GM12878 (cell line): Measurements from ENCODE around the gene DNAJC5. TPM values are rescaled to one million over a fixed set of nuclear protein-coding genes. Genes with fewer than 3 reads are reported as not detected.

Source experiments
- ATAC-seq: fragments of 200-7000 bp; cut with Tn5 transposase; 3 replicates; pipeline ENCODE4 v1.9.1; 2020; ENCODE audit warnings: mild to moderate bottlenecking, moderate library complexity
- BruUV-seq: library from RNA; stranded (reverse); fragments of 400-500 nt; replicated peaks from 2 replicates; lab custom pipeline; 2021; lab: Mats Ljungman, UMichigan
- CTCF ChIA-PET: fragments of 300-600 bp; sonication (Branson Sonifier 250); formaldehyde crosslinking; extraction: SDS; loops from one replicate; lab custom pipeline; 2021; ENCODE audit warnings: inconsistent platforms; lab: Yijun Ruan, JAX
- POLR2A ChIA-PET: fragments of 350-600 bp; formaldehyde crosslinking; extraction: SDS; loops from one replicate; lab custom pipeline; 2021; ENCODE audit warnings: inconsistent platforms; lab: Charles Lee
- RAD21 ChIA-PET: fragments of 300-600 bp; sonication (Branson Sonifier 250); formaldehyde crosslinking; loops from one replicate; lab custom pipeline; 2023; ENCODE audit warnings: antibody characterized with exemption; ENCODE audit not compliant: unreplicated experiment; lab: Charles Lee
- SMC1A ChIA-PET: fragments of 300-600 bp; sonication (Branson Sonifier 250); formaldehyde crosslinking; loops from one replicate; lab custom pipeline; 2023; ENCODE audit not compliant: unreplicated experiment, uncharacterized antibody; lab: Charles Lee
- DNase-seq: peaks from one replicate; pipeline ENCODE4 v3.0.0-alpha.2; 2011; ENCODE audit warnings: low read depth, low spot score
- FAIRE-seq: peaks from 3 replicates; lab custom pipeline; 2011; peaks lifted over from hg19 to GRCh38; lab: Jason Lieb, UNC
- H2AFZ ChIP-seq: 2 replicates; pipeline ENCODE4 v1.6.0; 2011; ENCODE audit warnings: low read depth, low read length, control low read depth; ENCODE audit not compliant: control insufficient read depth
- H3K27ac ChIP-seq: 2 replicates; pipeline ENCODE4 v1.5.1; 2011; ENCODE audit warnings: control low read depth; ENCODE audit not compliant: control insufficient read depth, insufficient read depth
- H3K27me3 ChIP-seq, 2 experiments: replicated peaks in 1 of 2; 2 replicates each; pipeline versions ENCODE4 v1.6.0 to v1.6.1; 2011; ENCODE audit warnings: low read length in 1 of 2; ENCODE audit not compliant: control insufficient read depth in 2 of 2, insufficient read depth in 2 of 2
- H3K36me3 ChIP-seq, 2 experiments: 2 replicates each; pipeline ENCODE4 v1.5.1; 2011; ENCODE audit warnings: low read length in 1 of 2; ENCODE audit not compliant: control insufficient read depth in 2 of 2, insufficient read depth in 2 of 2
- H3K4me1 ChIP-seq: 2 replicates; pipeline ENCODE4 v1.6.1; 2011; ENCODE audit warnings: mild to moderate bottlenecking, low read length, moderate library complexity, mixed read lengths; ENCODE audit not compliant: control insufficient read depth, insufficient read depth
- H3K4me2 ChIP-seq: 2 replicates; pipeline ENCODE4 v1.6.0; 2011; ENCODE audit warnings: control low read depth; ENCODE audit not compliant: control insufficient read depth, insufficient read depth
- H3K4me3 ChIP-seq: fragments of 200-600 bp; sonication (generic); 2 replicates; pipeline ENCODE4 v1.5.1; 2016
- H3K79me2 ChIP-seq: 2 replicates; pipeline ENCODE4 v1.6.0; 2011; ENCODE audit warnings: low read length; ENCODE audit not compliant: control insufficient read depth, insufficient read depth
- H3K9ac ChIP-seq: 2 replicates; pipeline ENCODE4 v1.8.0; 2011; ENCODE audit warnings: low read length, control low read depth, mixed read lengths; ENCODE audit not compliant: control insufficient read depth, insufficient read depth
- H3K9me3 ChIP-seq: replicated peaks from 3 replicates; pipeline ENCODE4 v1.5.1; 2011; ENCODE audit warnings: mild to moderate bottlenecking, low read length; ENCODE audit not compliant: control insufficient read depth, insufficient read depth
- H4K20me1 ChIP-seq: 2 replicates; pipeline ENCODE4 v1.6.0; 2011; ENCODE audit not compliant: control insufficient read depth, insufficient read depth
- ASH2L ChIP-seq: fragments of 300-600, 200-600 bp; sonication (generic); IDR thresholded peaks from 2 replicates; pipeline ENCODE4 v1.6.1; 2017; ENCODE audit warnings: low read depth, mild to moderate bottlenecking, borderline replicate concordance
- BCL11A ChIP-seq: IDR thresholded peaks from 2 replicates; pipeline ENCODE4 v1.6.1; 2011; ENCODE audit warnings: low read depth, low read length
- CREB1 ChIP-seq: IDR thresholded peaks from 2 replicates; pipeline ENCODE4 v1.6.1; 2012; ENCODE audit warnings: low read depth, mild to moderate bottlenecking, inconsistent platforms
- EED ChIP-seq: sonication (generic); IDR thresholded peaks from 2 replicates; pipeline ENCODE4 v1.6.1; 2016; ENCODE audit warnings: antibody characterized with exemption, low read depth
- FOS ChIP-seq: IDR thresholded peaks from 3 replicates; pipeline ENCODE4 v1.6.1; 2011; ENCODE audit warnings: borderline replicate concordance; ENCODE audit not compliant: insufficient read length; ENCODE audit errors: extremely low read depth
- FOXM1 ChIP-seq: IDR thresholded peaks from 2 replicates; pipeline ENCODE4 v1.6.1; 2012; ENCODE audit warnings: low read depth, mild to moderate bottlenecking, inconsistent platforms, low read length, moderate library complexity
- JUND ChIP-seq: IDR thresholded peaks from 2 replicates; pipeline ENCODE4 v1.6.1; 2012; ENCODE audit warnings: low read depth, mild to moderate bottlenecking, low read length, improper control_type of control experiment, moderate library complexity
- MLLT1 ChIP-seq: fragments of 450-650 bp; IDR thresholded peaks from 2 replicates; pipeline ENCODE4 v1.6.1; 2016; ENCODE audit warnings: mild to moderate bottlenecking
- MYC ChIP-seq: IDR thresholded peaks from 2 replicates; pipeline ENCODE4 v1.6.1; 2011; ENCODE audit warnings: mild to moderate bottlenecking, low read length, moderate library complexity, inconsistent platforms; ENCODE audit not compliant: insufficient read depth, insufficient replicate concordance, insufficient read length, severe bottlenecking
- NFXL1 ChIP-seq: fragments of 450-650 bp; IDR thresholded peaks from 2 replicates; pipeline ENCODE4 v1.6.1; 2017; ENCODE audit warnings: antibody characterized with exemption, mild to moderate bottlenecking, borderline replicate concordance
- SMARCA5 ChIP-seq: fragments of 450-650 bp; IDR thresholded peaks from 2 replicates; pipeline ENCODE4 v1.6.1; 2017; ENCODE audit warnings: mild to moderate bottlenecking
- SMC3 ChIP-seq: IDR thresholded peaks from 2 replicates; pipeline ENCODE4 v1.6.1; 2011; ENCODE audit warnings: low read length, improper control_type of control experiment, borderline replicate concordance
- SREBF2 ChIP-seq: IDR thresholded peaks from 2 replicates; pipeline ENCODE4 v1.6.1; 2012; ENCODE audit warnings: mild to moderate bottlenecking, low read length
- SUZ12 ChIP-seq: fragments of 200-600 bp; sonication (generic); IDR thresholded peaks from one replicate; pipeline ENCODE4 v1.6.1; 2018; ENCODE audit warnings: antibody characterized with exemption, mild to moderate bottlenecking; ENCODE audit not compliant: unreplicated experiment
- TCF7 ChIP-seq: IDR thresholded peaks from 2 replicates; pipeline ENCODE4 v1.6.1; 2014; ENCODE audit warnings: antibody characterized with exemption, borderline replicate concordance
- WRNIP1 ChIP-seq: IDR thresholded peaks from 2 replicates; pipeline ENCODE4 v1.6.1; 2011; ENCODE audit warnings: low read depth, low read length, improper control_type of control experiment, borderline replicate concordance
- YBX1 ChIP-seq: fragments of 450-650 bp; IDR thresholded peaks from 2 replicates; pipeline ENCODE4 v1.6.1; 2016; ENCODE audit warnings: antibody characterized with exemption
- WGBS: methylation state at CpG from one replicate; pipeline ENCODE4 v1.1.6; 2016; ENCODE audit warnings: low lambda C conversion rate; ENCODE audit not compliant: insufficient replicate concordance, insufficient coverage; ENCODE audit errors: missing lambda C conversion rate; 5-methylcytosine and 5-hydroxymethylcytosine counted together
- in situ Hi-C: fragments of 300-500 bp; cut with MboI; formaldehyde crosslinking; loops from 9 replicates; pipeline ENCODE4 v1.14.3; 2018; ENCODE audit warnings: mixed read lengths
- intact Hi-C: fragments of 100-400 bp; cut with micrococcal nuclease; formaldehyde crosslinking; loops from one replicate; pipeline ENCODE4 v1.14.2; 2022; ENCODE audit not compliant: unreplicated experiment
- polyA plus RNA-seq, 11 experiments: library from polyadenylated mRNA; depleted of rRNA in 4 of 11; unstranded in 6 of 11; stranded (reverse) in 5 of 11; fragments of >200 nt; fragmentation: Nextera tagmentation in 4 of 11; fragmentation: Illumina TruSeq in 1 of 11; extraction: Ambion mirVana in 4 of 11; extraction: Trizol in 1 of 11; gene quantifications; 1 replicate in 1 of 11; 2 replicates in 10 of 11; pipeline versions ENCODE4 v1.2.1 to v1.2.3, GENCODE V29; 2011 to 2016; ENCODE audit warnings: inconsistent platforms in 2 of 11, missing spikeins in 2 of 11, low read depth in 1 of 11
- total RNA-seq, 4 experiments: library from RNA; depleted of rRNA in 3 of 4; stranded (reverse); fragments of >200 nt in 3 of 4; fragmentation: Illumina TruSeq in 1 of 4; extraction: Trizol in 1 of 4; gene quantifications; 2 replicates each; pipeline versions ENCODE4 v1.2.1 to v1.2.3, GENCODE V29; 2013 to 2021

DNAJC5 gene
- total and polyA plus RNA-seq, 10 of the 15 experiments (the other 5 are each of a cell fraction or from before 2014, with no cell fraction given): 0.69 to 36.8 (median 17.0) TPM

- in situ Hi-C loops: no loop called here
- ChIA-PET RAD21 (no interaction called here), POLR2A (no interaction called here), CTCF (no interaction called here), SMC1A (no interaction called here)
- 98% methylated on average over 3 of the region's 3 CpGs for WGBS
- H3K9me3 ChIP-seq: no peaks in the 10 kb centered on the region; the same call in 2 of the 3 replicates
- H3K4me1 ChIP-seq: peaks cover 13% of the 10 kb centered on the region
- DNase-seq (no peak), FAIRE-seq (no peak)
- H3K27me3 ChIP-seq: no peaks in the 10 kb centered on the region
- intact Hi-C loops: no loop called here
- no peak overlapping the region for H2AFZ ChIP-seq
- no peak overlapping the region for H3K27ac ChIP-seq
- H3K36me3 ChIP-seq: peaks cover 17 to 47% of the 10 kb centered on the region in 2 experiments; a peak in 3 of 4 replicates
- no TSS peak for BruUV-seq
- no peak overlapping the region for H3K9ac ChIP-seq
- peaks cover 13% of the 10 kb centered on the region for H3K79me2 ChIP-seq
- H3K4me2 ChIP-seq: no peak overlapping the region
- TF ChIP-seq SMC3 (no peak), SMARCA5 (no peak), FOXM1 (no peak), JUND (no peak), CREB1 (no peak), TCF7 (no peak), WRNIP1 (no peak), FOS (no peak), BCL11A (no peak), NFXL1 (no peak), EED (no peak), SREBF2 (no peak), SUZ12 (no peak), MLLT1 (no peak), ASH2L (no peak), MYC (no peak), YBX1 (no peak)
- TF ChIP-seq, all 136 proteins: peak for 0
- Histone ChIP-seq H3K4me3 (no peak overlapping the region), H4K20me1 (peaks cover 1% of the 10 kb centered on the region; the same call in 1 of the 2 replicates)
- ATAC-seq: no peak
Measured at GRCh38 chr20:63943808-63944077, 48.8 kb downstream of the DNAJC5 start.
